Posterior cingulate gyrus (tissue), 11 donors: ENCODE results near the gene VPS37C.
A peak's percentile ranks its signal among the peaks of the same experiment; 100 is the strongest.
"Not testable (repeated sequence)": the region's sequence is repeated elsewhere in the genome, so short reads cannot be mapped to it uniquely, and the experiment has no call there.

ENCODE experiments used
- DNase-seq, 10 donors: peaks; one replicate each; pipeline versions ENCODE4 v3.0.0 to v3.0.0-alpha.2; 2020 to 2021; ENCODE audit warnings: mixed read lengths in 3 of 10
- intact Hi-C: fragments of 100-400 bp; cut with DNase I; formaldehyde crosslinking; loops from one replicate; pipeline ENCODE4 v1.15.1; 2023

Gene VPS37C

GRCh38 chr11:61108847-61109585, 52.2 kb downstream of the VPS37C start:
- peak in 3 of 10 donors; percentile 67 to 78 (median 72) for DNase-seq
- intact Hi-C loops = no loop called here

DNA sequence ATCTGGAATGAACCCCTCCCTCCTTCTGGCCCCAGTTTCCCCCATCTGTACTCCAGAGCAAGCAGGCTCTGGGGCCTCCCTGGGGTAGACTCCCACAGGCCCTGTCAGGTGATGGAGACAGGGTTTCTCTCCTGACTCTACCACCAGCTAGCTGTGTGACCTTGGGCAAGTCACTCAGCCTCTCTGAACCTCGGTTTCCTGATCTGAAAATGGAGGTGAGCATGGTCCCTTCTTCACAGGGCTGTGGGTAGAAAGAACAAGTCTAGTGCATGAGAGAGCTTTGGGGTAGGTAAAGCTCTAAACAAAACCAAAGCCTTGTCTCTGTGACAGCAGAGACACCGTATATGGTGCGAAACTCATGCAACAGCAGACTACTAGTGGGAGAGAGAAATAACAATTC, 53.3 kb downstream of the VPS37C start:
- DNase-seq = peak in 1 of 10 donors; percentile 15
- intact Hi-C loops = no loop called here

DNA sequence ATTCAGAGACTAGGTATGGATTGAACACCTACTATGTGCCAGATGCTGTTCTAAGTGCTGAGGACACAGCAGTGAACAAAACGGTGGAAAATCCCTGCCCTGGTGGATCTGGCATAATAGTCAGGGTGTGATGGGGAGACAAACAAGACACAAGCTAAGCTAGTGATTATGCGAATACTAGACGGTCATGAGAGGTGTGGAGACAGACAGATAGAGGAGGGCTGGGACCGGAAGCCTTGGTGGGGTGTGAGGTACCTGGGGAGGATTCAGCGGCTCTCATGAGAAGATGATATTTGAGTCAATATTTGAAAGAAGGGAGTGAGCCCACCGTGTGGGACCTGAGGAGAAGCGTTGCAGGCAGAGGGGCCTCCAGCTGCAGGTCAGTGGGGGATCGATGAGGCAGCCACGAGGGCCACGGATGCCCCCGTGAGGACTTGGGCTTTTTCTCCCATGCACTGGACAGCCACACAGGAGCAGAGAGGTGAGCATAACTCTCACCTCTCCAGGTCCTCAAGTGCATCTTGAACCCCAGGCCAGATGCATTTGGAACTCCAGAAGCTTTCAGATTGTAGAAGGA, 54.2 kb downstream of the VPS37C start:
- peak in 2 of 10 donors; percentile 29 to 37 for DNase-seq
- intact Hi-C loops = no loop called here

- DNase-seq = peak in 2 of 10 donors; percentile 16 to 55
- intact Hi-C loops = no loop called here
Measured at GRCh38 chr11:61106296-61106695, 54.9 kb downstream of the VPS37C start.

GRCh38 chr11:61104963-61105362, 56.3 kb downstream of the VPS37C start:
- DNase-seq = peak in 3 of 10 donors; percentile 16 to 73 (median 43)
- intact Hi-C loops = no loop called here

- intact Hi-C loops = no loop called here
- peak in 1 of 10 donors; percentile 30 for DNase-seq
Measured at GRCh38 chr11:61103851-61104423, 57.3 kb downstream of the VPS37C start.

GRCh38 chr11:61102667-61103571, 58.3 kb downstream of the VPS37C start:
- peak in 3 of 10 donors; percentile 62 to 72 (median 66) for DNase-seq
- intact Hi-C loops = no loop called here

GRCh38 chr11:61098778-61099177, 62.4 kb downstream of the VPS37C start:
- intact Hi-C loops = no loop called here
- peak in 1 of 10 donors; percentile 46 for DNase-seq

DNA sequence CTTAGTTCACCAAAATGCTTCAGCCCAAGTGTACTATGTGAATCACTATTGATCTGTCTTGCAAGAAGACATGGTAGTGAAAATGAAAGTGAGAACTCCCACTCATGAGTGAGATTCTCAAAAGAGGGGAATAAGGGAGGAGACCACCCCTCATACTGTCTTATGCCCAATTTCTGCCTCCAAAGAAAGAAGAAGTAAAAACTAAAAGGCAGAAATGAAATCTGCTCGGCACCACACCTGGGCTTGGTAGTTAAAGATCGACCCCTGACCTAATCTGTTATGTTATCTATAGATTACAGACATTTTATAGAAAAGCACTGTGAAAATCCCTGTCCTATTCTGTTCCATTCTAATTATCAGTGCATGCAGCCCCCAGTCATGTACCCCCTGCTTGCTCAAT, 63.0 kb downstream of the VPS37C start:
- intact Hi-C loops = not testable (repeated sequence)
- peak in 1 of 10 donors; percentile 16 for DNase-seq

- peak in 1 of 10 donors; percentile 27 for DNase-seq
Measured at GRCh38 chr11:61095021-61095420, 66.2 kb downstream of the VPS37C start.

DNA sequence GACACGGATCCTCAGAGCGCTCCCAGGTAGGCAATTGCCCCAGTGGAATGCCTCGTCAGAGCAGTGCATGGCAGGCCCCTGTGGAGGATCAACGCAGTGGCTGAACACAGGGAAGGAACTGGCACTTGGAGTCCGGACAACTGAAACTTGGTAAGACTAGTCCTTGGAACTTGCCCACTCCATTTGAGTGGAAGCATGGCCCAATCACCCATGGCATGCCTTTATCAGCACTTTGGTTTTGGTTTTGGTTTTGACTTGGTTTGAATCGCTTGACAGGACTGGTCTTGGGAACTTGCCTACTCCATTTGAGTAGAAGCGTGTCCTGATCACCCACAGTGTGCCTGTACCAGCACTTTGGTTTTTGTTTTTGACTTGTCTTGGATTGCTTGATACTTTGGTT, 67.1 kb downstream of the VPS37C start:
- intact Hi-C loops = not testable (repeated sequence)
- DNase-seq = peak in 1 of 10 donors; percentile 49

More at GRCh38 chr11:61095021-61095420, 66.2 kb downstream of the VPS37C start:
- intact Hi-C loops = no loop called here

- peak in 1 of 10 donors; percentile 7 for DNase-seq
Measured at GRCh38 chr11:61092908-61093763, 68.1 kb downstream of the VPS37C start.

GRCh38 chr11:61092280-61092766, 68.9 kb downstream of the VPS37C start:
- intact Hi-C loops = no loop called here
- DNase-seq = peak in 1 of 10 donors; percentile 73

More at GRCh38 chr11:61092908-61093763, 68.1 kb downstream of the VPS37C start:
- intact Hi-C loops = no loop called here

DNA sequence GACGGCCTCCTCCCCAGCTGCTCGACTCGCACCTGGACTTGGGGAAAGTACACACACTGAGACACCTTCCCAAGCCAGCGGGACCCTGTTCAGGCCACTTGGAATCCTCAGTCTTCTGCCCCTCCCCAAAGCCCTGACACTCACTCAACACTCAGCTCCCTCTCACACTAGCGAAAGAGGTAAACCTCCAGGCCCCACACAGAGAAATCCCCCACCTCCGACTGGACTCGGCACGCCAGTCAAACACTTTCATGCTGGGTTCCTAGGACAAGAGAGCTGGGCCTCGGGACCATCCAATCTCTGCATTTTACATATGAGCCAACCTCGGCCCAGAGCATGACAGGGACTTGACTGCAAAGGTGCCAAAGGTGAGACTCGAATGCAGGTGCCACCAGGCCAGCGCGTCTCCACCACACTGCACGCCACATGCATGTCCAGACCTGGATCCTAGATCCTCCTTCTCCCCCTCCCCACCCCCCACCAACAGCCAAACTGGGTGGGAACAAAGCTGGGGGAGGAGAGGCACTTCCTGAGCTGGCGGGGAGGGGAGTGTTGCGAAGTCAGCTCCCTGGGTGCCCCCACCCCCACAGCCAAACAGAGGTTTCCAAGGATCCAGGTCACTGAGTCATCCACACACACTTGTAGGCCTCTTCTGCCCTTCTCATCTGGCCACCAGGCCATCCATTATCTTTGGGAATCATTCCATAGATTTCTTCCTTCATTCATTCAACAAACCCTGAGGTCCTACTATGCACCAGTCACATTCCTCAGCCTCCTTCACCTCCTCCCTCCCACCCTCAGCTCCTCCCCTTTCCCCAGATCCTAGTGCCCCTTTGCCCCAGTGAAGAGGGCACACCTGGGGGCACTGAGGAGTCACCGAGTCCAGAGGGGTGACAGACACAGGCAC, 69.6 kb downstream of the VPS37C start:
- intact Hi-C loops = no loop called here
- DNase-seq = peak in 1 of 10 donors; percentile 71

GRCh38 chr11:61090982-61091372, 70.2 kb downstream of the VPS37C start:
- peak in 1 of 10 donors; percentile 49 for DNase-seq
- intact Hi-C loops = no loop called here

GRCh38 chr11:61090521-61090920, 70.7 kb downstream of the VPS37C start:
- peak in 1 of 10 donors; percentile 43 for DNase-seq

GRCh38 chr11:61089806-61090491, 71.3 kb downstream of the VPS37C start:
- intact Hi-C loops = no loop called here
- peak in 1 of 10 donors; percentile 57 for DNase-seq

More at GRCh38 chr11:61090521-61090920, 70.7 kb downstream of the VPS37C start:
- intact Hi-C loops = no loop called here
